GM23248 (cell line): ENCODE measurements around the gene ABLIM3. TPM values are rescaled to one million over a fixed set of nuclear protein-coding genes. Genes with fewer than 3 reads are reported as not detected.

Source experiments
- DNase-seq: peaks from one replicate; pipeline ENCODE4 v3.0.0-alpha.2; 2015
- H2AFZ ChIP-seq: fragments of 200-600 bp; sonication (generic); 2 replicates; pipeline ENCODE4 v1.6.1; 2016; ENCODE audit warnings: antibody characterized with exemption
- H3F3A ChIP-seq: fragments of 200-600 bp; sonication (generic); 2 replicates; pipeline ENCODE4 v1.6.1; 2016; ENCODE audit warnings: mild to moderate bottlenecking, antibody characterized with exemption, mixed run types; ENCODE audit not compliant: insufficient read depth
- H3K27ac ChIP-seq: fragments of 200-600 bp; sonication (generic); 2 replicates; pipeline ENCODE4 v1.5.1; 2016; ENCODE audit warnings: mild to moderate bottlenecking
- H3K27me3 ChIP-seq: fragments of 200-600 bp; sonication (generic); replicated peaks from 2 replicates; pipeline ENCODE4 v1.6.1; 2016; ENCODE audit warnings: mild to moderate bottlenecking; ENCODE audit not compliant: insufficient read depth
- H3K36me3 ChIP-seq: fragments of 200-600 bp; sonication (generic); 2 replicates; pipeline ENCODE4 v1.6.1; 2016; ENCODE audit warnings: low read depth, mild to moderate bottlenecking
- H3K4me1 ChIP-seq: fragments of 200-600 bp; sonication (generic); 2 replicates; pipeline ENCODE4 v1.6.1; 2016; ENCODE audit warnings: mild to moderate bottlenecking; ENCODE audit not compliant: insufficient read depth
- H3K4me2 ChIP-seq: fragments of 200-600 bp; sonication (generic); one replicate; pipeline ENCODE4 v1.6.1; 2016; ENCODE audit warnings: mild to moderate bottlenecking; ENCODE audit not compliant: unreplicated experiment
- H3K4me3 ChIP-seq: fragments of 200-600 bp; sonication (generic); 2 replicates; pipeline ENCODE4 v1.5.1; 2016; ENCODE audit warnings: mild to moderate bottlenecking
- H3K79me2 ChIP-seq: fragments of 200-600 bp; sonication (generic); 2 replicates; pipeline ENCODE4 v1.6.1; 2016; ENCODE audit warnings: mild to moderate bottlenecking; ENCODE audit not compliant: insufficient read depth
- H3K9ac ChIP-seq: fragments of 200-600 bp; sonication (generic); 2 replicates; pipeline ENCODE4 v1.6.1; 2016; ENCODE audit warnings: mild to moderate bottlenecking
- H3K9me2 ChIP-seq: fragments of 200-600 bp; sonication (generic); 2 replicates; pipeline ENCODE4 v1.6.1; 2016; ENCODE audit warnings: mixed run types, mild to moderate bottlenecking, moderate library complexity; ENCODE audit not compliant: insufficient read depth
- H3K9me3 ChIP-seq: fragments of 200-600 bp; sonication (generic); one replicate; pipeline ENCODE4 v1.6.1; 2017; ENCODE audit warnings: low read depth
- H4K20me1 ChIP-seq: fragments of 200-600 bp; sonication (generic); 2 replicates; pipeline ENCODE4 v1.6.0; 2016; ENCODE audit not compliant: insufficient read depth
- EZH2 ChIP-seq: fragments of 200-600 bp; sonication (generic); IDR thresholded peaks from 2 replicates; pipeline ENCODE4 v1.6.1; 2018; ENCODE audit warnings: antibody characterized with exemption, mild to moderate bottlenecking; ENCODE audit not compliant: insufficient read depth, poor library complexity, severe bottlenecking
- EZH2phosphoT487 ChIP-seq: fragments of 200-600 bp; sonication (generic); IDR thresholded peaks from 2 replicates; pipeline ENCODE4 v1.6.1; 2018; ENCODE audit warnings: antibody characterized with exemption, moderate library complexity, mild to moderate bottlenecking, low read depth; ENCODE audit not compliant: insufficient read depth
- WGBS, 2 experiments: methylation state at CpG; one replicate each; pipeline ENCODE4 v1.1.6; 2015 to 2017; ENCODE audit warnings: low lambda C conversion rate in 2 of 2, low coverage in 1 of 2; ENCODE audit errors: missing lambda C conversion rate in 2 of 2; 5-methylcytosine and 5-hydroxymethylcytosine counted together
- in situ Hi-C: fragments of 300-500 bp; cut with MboI; formaldehyde crosslinking; loops from 2 replicates; pipeline ENCODE4 v1.15.0; 2020
- polyA plus RNA-seq: library from polyadenylated mRNA; unstranded; fragments of >200 nt; fragmentation: Nextera tagmentation; extraction: Ambion mirVana; gene quantifications from 2 replicates; pipeline ENCODE4 v1.2.1, GENCODE V29; 2016
- total RNA-seq: library from RNA; depleted of rRNA; stranded (reverse); fragments of >200 nt; shearing (Covaris generic); gene quantifications from 2 replicates; pipeline ENCODE4 v1.2.3, GENCODE V29; 2014

The ABLIM3 gene
- total and polyA plus RNA-seq, 2 experiments from 2014 or later: 7.9 to 11.4 TPM

- peak; percentile 51 for DNase-seq
- H3K9me2 ChIP-seq: no peaks in the 10 kb centered on the region
- H3K27ac ChIP-seq: peak overlapping the region; percentile 43
- H3K4me2 ChIP-seq: peak overlapping the region; percentile 37
- peaks cover 36% of the 10 kb centered on the region for H3K4me1 ChIP-seq
- WGBS, 2 experiments: 45 to 53% methylated on average over 2 of the region's 2 CpGs
- H3K9me3 ChIP-seq: no peaks in the 10 kb centered on the region
- no peak overlapping the region for H3K4me3 ChIP-seq
- H3K27me3 ChIP-seq: no peaks in the 10 kb centered on the region
- peaks cover 56% of the 10 kb centered on the region for H3K79me2 ChIP-seq
- peaks cover 43% of the 10 kb centered on the region for H3F3A ChIP-seq
- H3K36me3 ChIP-seq: no peaks in the 10 kb centered on the region
- peak overlapping the region; percentile 41 for H2AFZ ChIP-seq
- TF ChIP-seq EZH2 (no peak), EZH2phosphoT487 (no peak)
- H4K20me1 ChIP-seq: no peaks in the 10 kb centered on the region
- in situ Hi-C loops: no loop called here
- peak overlapping the region; percentile 6 for H3K9ac ChIP-seq
These were observed 11.0 kb downstream of the ABLIM3 start for GRCh38 chr5:149152317-149152746.

DNA sequence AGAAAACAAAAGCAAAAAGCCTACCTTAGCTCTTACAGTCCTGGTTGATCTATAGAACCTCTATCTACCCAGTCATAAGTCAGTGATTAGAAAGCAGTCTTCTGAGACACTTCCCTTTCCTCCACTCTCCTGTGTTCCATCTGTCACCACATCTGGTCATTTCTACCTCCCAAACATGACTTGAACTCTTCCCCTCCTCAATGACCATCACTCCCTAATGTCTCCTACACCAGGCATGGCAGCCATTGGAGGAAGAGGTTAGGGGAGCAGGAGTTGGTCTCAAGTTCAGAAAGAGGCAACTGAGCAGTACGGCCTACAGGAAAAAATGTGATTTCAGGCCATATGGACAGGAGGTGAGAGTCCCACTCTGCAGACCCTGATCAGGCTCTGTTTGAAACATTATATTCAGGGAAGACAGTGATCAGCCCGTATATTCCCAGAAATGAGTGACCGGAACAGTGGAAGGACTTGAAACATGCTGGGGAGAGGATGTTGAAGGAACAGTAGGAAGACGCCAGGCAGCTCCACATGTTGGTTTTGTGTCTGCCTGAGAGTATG is 12.0 kb downstream of the ABLIM3 start:
- Histone ChIP-seq H3K9ac (peak overlapping the region; percentile 76), H3K27me3 (no peaks in the 10 kb centered on the region), H4K20me1 (no peaks in the 10 kb centered on the region), H3K4me2 (no peak overlapping the region), H3K27ac (peak overlapping the region; percentile 87), H3F3A (peaks cover 43% of the 10 kb centered on the region), H3K9me3 (no peaks in the 10 kb centered on the region), H2AFZ (peak overlapping the region; percentile 58), H3K9me2 (no peaks in the 10 kb centered on the region), H3K36me3 (no peaks in the 10 kb centered on the region), H3K4me1 (peaks cover 36% of the 10 kb centered on the region), H3K79me2 (peaks cover 49% of the 10 kb centered on the region), H3K4me3 (no peak overlapping the region)
- TF ChIP-seq EZH2 (no peak), EZH2phosphoT487 (no peak)
- WGBS, 2 experiments: 96 to 97% methylated on average over 4 of the region's 4 CpGs
- DNase-seq: no peak
- in situ Hi-C loops: no loop called here

DNA sequence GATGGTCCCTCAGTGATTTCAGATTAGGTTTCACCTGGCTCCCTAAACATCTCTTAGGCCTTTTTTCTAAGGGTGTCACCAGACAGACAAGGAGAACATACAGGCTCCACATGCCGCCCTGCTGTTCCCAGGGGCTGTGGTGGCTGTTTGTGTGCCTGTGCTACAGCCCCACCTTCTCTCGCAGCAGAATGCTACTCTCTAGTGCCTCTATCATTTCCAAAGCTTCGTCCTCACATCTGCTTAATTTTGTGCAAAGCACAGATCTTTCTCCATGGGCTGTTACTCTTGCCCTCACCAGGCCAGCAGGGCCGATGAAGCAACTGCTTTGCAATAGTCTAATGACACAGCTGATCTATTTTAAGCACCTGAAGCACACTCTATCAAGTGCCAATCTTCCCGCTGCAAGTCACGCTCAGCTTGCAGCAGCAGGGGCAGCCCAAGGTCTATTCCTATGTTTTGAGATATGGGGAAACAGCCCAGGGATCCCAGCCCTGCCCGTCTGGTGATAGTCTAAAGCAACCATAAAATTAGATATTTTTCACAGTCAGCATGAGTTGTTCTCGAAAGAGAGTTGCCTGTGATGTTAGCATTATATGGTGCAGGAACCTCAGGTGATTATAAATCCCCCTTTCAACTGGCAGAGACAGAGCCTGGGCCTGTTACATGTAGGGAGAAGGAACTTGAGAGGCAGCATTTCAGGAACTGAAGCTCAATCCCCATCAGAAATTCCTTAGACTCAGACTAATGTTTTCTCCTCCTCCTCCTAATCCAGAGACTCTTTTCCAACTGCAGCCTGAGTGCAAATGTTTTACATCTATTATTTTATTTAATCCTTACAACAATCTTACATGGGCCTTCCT is 12.7 kb downstream of the ABLIM3 start:
- Histone ChIP-seq H3K36me3 (no peaks in the 10 kb centered on the region), H4K20me1 (no peaks in the 10 kb centered on the region), H3K27me3 (no peaks in the 10 kb centered on the region), H3K4me3 (no peak overlapping the region), H3K9me3 (no peaks in the 10 kb centered on the region), H3K79me2 (peaks cover 42% of the 10 kb centered on the region), H3F3A (peaks cover 43% of the 10 kb centered on the region), H2AFZ (peak overlapping the region; percentile 58), H3K4me2 (peak overlapping the region; percentile 49), H3K9ac (peak overlapping the region; percentile 76), H3K4me1 (peaks cover 36% of the 10 kb centered on the region), H3K27ac (peak overlapping the region; percentile 87), H3K9me2 (no peaks in the 10 kb centered on the region)
- WGBS, 2 experiments: 16 to 19% methylated on average over 8 of the region's 8 CpGs
- DNase-seq: peak; percentile 93
- no peak for TF ChIP-seq EZH2phosphoT487
- no peak for TF ChIP-seq EZH2
- in situ Hi-C loops: no loop called here

- in situ Hi-C loops: no loop called here
- H3K27ac ChIP-seq: peak overlapping the region; percentile 87
- TF ChIP-seq EZH2phosphoT487: no peak
- no peak for TF ChIP-seq EZH2
- peak overlapping the region; percentile 76 for H3K9ac ChIP-seq
- H3K36me3 ChIP-seq: no peaks in the 10 kb centered on the region
- no peaks in the 10 kb centered on the region for H3K9me2 ChIP-seq
- DNase-seq: peak; percentile 32
- H3K4me2 ChIP-seq: peak overlapping the region; percentile 49
- WGBS, 2 experiments: 93 to 97% methylated on average over 1 of the region's 1 CpG
- H3K79me2 ChIP-seq: peaks cover 35% of the 10 kb centered on the region; the same call in 1 of the 2 replicates
- H3K27me3 ChIP-seq: no peaks in the 10 kb centered on the region
- peak overlapping the region; percentile 58; the same call in 1 of the 2 replicates for H2AFZ ChIP-seq
- H4K20me1 ChIP-seq: no peaks in the 10 kb centered on the region
- no peak overlapping the region for H3K4me3 ChIP-seq
- H3F3A ChIP-seq: peaks cover 43% of the 10 kb centered on the region
- peaks cover 36% of the 10 kb centered on the region for H3K4me1 ChIP-seq
- no peaks in the 10 kb centered on the region for H3K9me3 ChIP-seq
These were observed 13.4 kb downstream of the ABLIM3 start for GRCh38 chr5:149154650-149155049.
